ENCODE measurements around the gene ZNF780A.

Gene ZNF780A

GRCh38 chr19:40084948-40085347 lies 5.8 kb downstream of the ZNF780A start:
- Histone ChIP-seq H3K9ac (ENCODE audit: low read length) (no peak overlapping the region), H4K8ac (ENCODE audit: low read depth, low read length) (no peak overlapping the region), H2AK5ac (ENCODE audit: low read length) (no peak overlapping the region), H3K14ac (ENCODE audit: low read length) (no peak overlapping the region), H3K9me3 (ENCODE audit: insufficient read depth, low read depth, low read length) (no peaks in the 10 kb centered on the region), H3K4me3 (ENCODE audit: low read depth, low read length) (no peak overlapping the region), H2BK12ac (ENCODE audit: low read length) (no peak overlapping the region), H4K91ac (ENCODE audit: low read depth, low read length) (no peak overlapping the region), H2AFZ (ENCODE audit: insufficient read depth, low read length, poor library complexity) (no peak overlapping the region), H3K27me3 (ENCODE audit: insufficient read depth, low read length) (no peaks in the 10 kb centered on the region), H3K36me3 (ENCODE audit: control insufficient read depth in 1 of 2, insufficient read depth in 2 of 2, low read length in 2 of 2) (peaks cover 11 to 17% of the 10 kb centered on the region in 2 experiments), H2BK120ac (ENCODE audit: insufficient read depth, low read length, poor library complexity) (no peak overlapping the region), H3K4me2 (ENCODE audit: low read length) (no peak overlapping the region), H3K79me1 (ENCODE audit: low read length) (peaks cover 2% of the 10 kb centered on the region), H3K23ac (ENCODE audit: low read length) (no peak overlapping the region), H3K18ac (ENCODE audit: low read length) (no peak overlapping the region), H2BK5ac (ENCODE audit: low read depth, low read length, poor library complexity) (no peak overlapping the region), H3K4ac (ENCODE audit: low read depth, low read length) (no peak overlapping the region), H3K4me1 (ENCODE audit: control insufficient read depth in 1 of 2, insufficient read depth in 2 of 2, low read length in 2 of 2) (peaks cover 3% of the 10 kb centered on the region in 2 experiments), H3K27ac (ENCODE audit: low read depth, low read length) (no peak overlapping the region), H3K79me2 (ENCODE audit: control insufficient read depth, insufficient read depth, low read length, poor library complexity) (no peaks in the 10 kb centered on the region), H4K12ac (ENCODE audit: low read depth, low read length) (no peak overlapping the region)
- DNase-seq, result peak in 1 of 2 donors; percentile 1
- WGBS (ENCODE audit: extremely low coverage, insufficient coverage, insufficient read length), result no CpG with 5 or more reads among the region's 4 CpGs

GRCh38 chr19:40081411-40081810 lies 9.3 kb downstream of the ZNF780A start:
- H3K36me3 ChIP-seq (ENCODE audit: control insufficient read depth in 1 of 2, insufficient read depth in 2 of 2, low read length in 2 of 2), result peaks cover 17 to 24% of the 10 kb centered on the region in 2 experiments
- no peak overlapping the region for H3K27ac ChIP-seq (ENCODE audit: low read depth, low read length)
- H2AK5ac ChIP-seq (ENCODE audit: low read length), result no peak overlapping the region
- no peak overlapping the region for H2BK12ac ChIP-seq (ENCODE audit: low read length)
- H4K8ac ChIP-seq (ENCODE audit: low read depth, low read length), result no peak overlapping the region
- peaks cover 2% of the 10 kb centered on the region for H3K79me1 ChIP-seq (ENCODE audit: low read length)
- H3K79me2 ChIP-seq (ENCODE audit: control insufficient read depth, insufficient read depth, low read length, poor library complexity), result no peaks in the 10 kb centered on the region
- peaks cover 0 to 3% of the 10 kb centered on the region in 2 experiments for H3K4me1 ChIP-seq (ENCODE audit: control insufficient read depth in 1 of 2, insufficient read depth in 2 of 2, low read length in 2 of 2)
- no peak overlapping the region for H2BK5ac ChIP-seq (ENCODE audit: low read depth, low read length, poor library complexity)
- WGBS (ENCODE audit: extremely low coverage, insufficient coverage, insufficient read length), result no CpG with 5 or more reads among the region's 1 CpG
- H3K4me2 ChIP-seq (ENCODE audit: low read length), result no peak overlapping the region
- no peak overlapping the region for H3K14ac ChIP-seq (ENCODE audit: low read length)
- H3K9ac ChIP-seq (ENCODE audit: low read length), result no peak overlapping the region
- no peak overlapping the region for H2AFZ ChIP-seq (ENCODE audit: insufficient read depth, low read length, poor library complexity)
- H3K27me3 ChIP-seq (ENCODE audit: insufficient read depth, low read length), result no peaks in the 10 kb centered on the region
- H3K4ac ChIP-seq (ENCODE audit: low read depth, low read length), result no peak overlapping the region
- DNase-seq, result no peak
- H4K12ac ChIP-seq (ENCODE audit: low read depth, low read length), result no peak overlapping the region
- H3K18ac ChIP-seq (ENCODE audit: low read length), result no peak overlapping the region
- H4K91ac ChIP-seq (ENCODE audit: low read depth, low read length), result no peak overlapping the region
- peaks cover 6% of the 10 kb centered on the region for H3K9me3 ChIP-seq (ENCODE audit: insufficient read depth, low read depth, low read length)
- H3K23ac ChIP-seq (ENCODE audit: low read length), result no peak overlapping the region
- no peak overlapping the region for H3K4me3 ChIP-seq (ENCODE audit: low read depth, low read length)
- H2BK120ac ChIP-seq (ENCODE audit: insufficient read depth, low read length, poor library complexity), result no peak overlapping the region

- WGBS (ENCODE audit: extremely low coverage, insufficient coverage, insufficient read length), result no CpG with 5 or more reads among the region's 1 CpG
- Histone ChIP-seq H2BK12ac (ENCODE audit: low read length) (no peak overlapping the region), H3K79me2 (ENCODE audit: control insufficient read depth, insufficient read depth, low read length, poor library complexity) (no peaks in the 10 kb centered on the region)
Measured at GRCh38 chr19:40080289-40080688, 10.5 kb downstream of the ZNF780A start.

GRCh38 chr19:40078377-40078776 lies 12.4 kb downstream of the ZNF780A start:
- H4K91ac ChIP-seq (ENCODE audit: low read depth, low read length), result no peak overlapping the region
- H3K9me3 ChIP-seq (ENCODE audit: insufficient read depth, low read depth, low read length), result peaks cover 6% of the 10 kb centered on the region
- no peaks in the 10 kb centered on the region for H3K79me2 ChIP-seq (ENCODE audit: control insufficient read depth, insufficient read depth, low read length, poor library complexity)
- H4K12ac ChIP-seq (ENCODE audit: low read depth, low read length), result no peak overlapping the region
- no peaks in the 10 kb centered on the region for H3K79me1 ChIP-seq (ENCODE audit: low read length)
- H3K4me2 ChIP-seq (ENCODE audit: low read length), result no peak overlapping the region
- no peak overlapping the region for H3K18ac ChIP-seq (ENCODE audit: low read length)
- peaks cover 15 to 40% of the 10 kb centered on the region in 2 experiments for H3K36me3 ChIP-seq (ENCODE audit: control insufficient read depth in 1 of 2, insufficient read depth in 2 of 2, low read length in 2 of 2)
- H2AFZ ChIP-seq (ENCODE audit: insufficient read depth, low read length, poor library complexity), result no peak overlapping the region
- no peak overlapping the region for H2BK5ac ChIP-seq (ENCODE audit: low read depth, low read length, poor library complexity)
- H3K4me1 ChIP-seq (ENCODE audit: control insufficient read depth in 1 of 2, insufficient read depth in 2 of 2, low read length in 2 of 2), result no peaks in the 10 kb centered on the region
- no peaks in the 10 kb centered on the region for H3K27me3 ChIP-seq (ENCODE audit: insufficient read depth, low read length)
- no peak overlapping the region for H4K8ac ChIP-seq (ENCODE audit: low read depth, low read length)
- no peak overlapping the region for H2BK120ac ChIP-seq (ENCODE audit: insufficient read depth, low read length, poor library complexity)
- no peak overlapping the region for H3K9ac ChIP-seq (ENCODE audit: low read length)
- no peak for DNase-seq
- H2BK12ac ChIP-seq (ENCODE audit: low read length), result no peak overlapping the region
- no peak overlapping the region for H3K27ac ChIP-seq (ENCODE audit: low read depth, low read length)
- H3K23ac ChIP-seq (ENCODE audit: low read length), result no peak overlapping the region
- H2AK5ac ChIP-seq (ENCODE audit: low read length), result no peak overlapping the region
- no CpG with 5 or more reads among the region's 1 CpG for WGBS (ENCODE audit: extremely low coverage, insufficient coverage, insufficient read length)
- H3K4ac ChIP-seq (ENCODE audit: low read depth, low read length), result no peak overlapping the region
- H3K14ac ChIP-seq (ENCODE audit: low read length), result no peak overlapping the region
- H3K4me3 ChIP-seq (ENCODE audit: low read depth, low read length), result no peak overlapping the region

More at GRCh38 chr19:40080289-40080688, 10.5 kb downstream of the ZNF780A start:
- Histone ChIP-seq H3K4me1 (ENCODE audit: control insufficient read depth in 1 of 2, insufficient read depth in 2 of 2, low read length in 2 of 2) (peaks cover 0 to 3% of the 10 kb centered on the region in 2 experiments), H2AFZ (ENCODE audit: insufficient read depth, low read length, poor library complexity) (no peak overlapping the region), H3K36me3 (ENCODE audit: control insufficient read depth in 1 of 2, insufficient read depth in 2 of 2, low read length in 2 of 2) (peaks cover 18 to 28% of the 10 kb centered on the region in 2 experiments), H3K4me3 (ENCODE audit: low read depth, low read length) (no peak overlapping the region), H3K27ac (ENCODE audit: low read depth, low read length) (no peak overlapping the region), H2AK5ac (ENCODE audit: low read length) (no peak overlapping the region), H3K9ac (ENCODE audit: low read length) (no peak overlapping the region), H3K14ac (ENCODE audit: low read length) (no peak overlapping the region), H3K27me3 (ENCODE audit: insufficient read depth, low read length) (no peaks in the 10 kb centered on the region), H4K8ac (ENCODE audit: low read depth, low read length) (no peak overlapping the region), H3K4ac (ENCODE audit: low read depth, low read length) (no peak overlapping the region), H4K12ac (ENCODE audit: low read depth, low read length) (no peak overlapping the region), H3K4me2 (ENCODE audit: low read length) (no peak overlapping the region), H2BK120ac (ENCODE audit: insufficient read depth, low read length, poor library complexity) (no peak overlapping the region), H3K79me1 (ENCODE audit: low read length) (peaks cover 2% of the 10 kb centered on the region), H3K18ac (ENCODE audit: low read length) (no peak overlapping the region), H4K91ac (ENCODE audit: low read depth, low read length) (no peak overlapping the region), H3K9me3 (ENCODE audit: insufficient read depth, low read depth, low read length) (peaks cover 6% of the 10 kb centered on the region), H2BK5ac (ENCODE audit: low read depth, low read length, poor library complexity) (no peak overlapping the region), H3K23ac (ENCODE audit: low read length) (no peak overlapping the region)
- DNase-seq, result no peak
